HG02938 (cell line): ENCODE data around the gene KCNQ2.

Source experiments
- ATAC-seq: cut with Tn5 transposase; IDR thresholded peaks from one replicate; pipeline ENCODE4 v1.9.1; 2021; ENCODE audit warnings: mild to moderate bottlenecking, moderate library complexity; ENCODE audit not compliant: unreplicated experiment

Gene KCNQ2

DNA sequence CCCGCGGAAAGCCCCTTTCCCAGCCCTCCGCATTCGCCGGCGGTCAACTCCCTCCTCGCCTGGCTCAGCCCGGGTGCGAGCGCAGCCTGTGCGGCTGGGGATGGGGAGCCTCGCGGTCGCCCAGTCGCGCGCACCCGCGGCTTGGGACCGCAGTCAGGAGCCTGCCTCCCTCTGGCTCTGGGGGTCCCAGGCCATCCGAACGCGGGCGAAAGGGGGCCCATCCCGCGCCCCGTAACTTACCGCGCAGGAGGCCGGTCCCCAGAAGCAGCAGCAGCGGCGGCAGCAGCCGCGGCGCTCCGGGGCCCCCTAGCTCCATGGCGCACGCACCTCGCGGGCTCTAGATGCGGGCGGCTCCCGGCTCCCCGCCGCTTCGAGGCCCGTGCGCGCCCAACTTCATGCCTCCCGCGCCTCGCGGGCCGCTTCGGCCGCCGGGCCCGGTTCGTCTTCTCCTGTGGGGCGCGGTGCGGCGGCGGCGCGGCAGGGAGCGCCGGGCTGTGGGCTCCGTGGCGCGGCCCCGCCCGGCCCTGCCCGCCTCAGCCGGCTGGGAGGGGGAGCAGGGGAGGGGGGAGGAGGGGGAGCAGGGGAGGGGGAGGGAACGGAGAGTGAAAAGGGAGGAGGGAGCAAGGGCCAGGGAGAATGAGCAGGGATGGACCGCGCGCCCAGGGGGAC is 111.5 kb downstream of the KCNQ2 start, which contains the start of gene CHRNA4:
TSS of gene CHRNA4 (minus strand) at position 500 of the 669 bp plus-strand sequence. CDS start at position 316, 184 bp downstream.
- ATAC-seq = no peak

DNA sequence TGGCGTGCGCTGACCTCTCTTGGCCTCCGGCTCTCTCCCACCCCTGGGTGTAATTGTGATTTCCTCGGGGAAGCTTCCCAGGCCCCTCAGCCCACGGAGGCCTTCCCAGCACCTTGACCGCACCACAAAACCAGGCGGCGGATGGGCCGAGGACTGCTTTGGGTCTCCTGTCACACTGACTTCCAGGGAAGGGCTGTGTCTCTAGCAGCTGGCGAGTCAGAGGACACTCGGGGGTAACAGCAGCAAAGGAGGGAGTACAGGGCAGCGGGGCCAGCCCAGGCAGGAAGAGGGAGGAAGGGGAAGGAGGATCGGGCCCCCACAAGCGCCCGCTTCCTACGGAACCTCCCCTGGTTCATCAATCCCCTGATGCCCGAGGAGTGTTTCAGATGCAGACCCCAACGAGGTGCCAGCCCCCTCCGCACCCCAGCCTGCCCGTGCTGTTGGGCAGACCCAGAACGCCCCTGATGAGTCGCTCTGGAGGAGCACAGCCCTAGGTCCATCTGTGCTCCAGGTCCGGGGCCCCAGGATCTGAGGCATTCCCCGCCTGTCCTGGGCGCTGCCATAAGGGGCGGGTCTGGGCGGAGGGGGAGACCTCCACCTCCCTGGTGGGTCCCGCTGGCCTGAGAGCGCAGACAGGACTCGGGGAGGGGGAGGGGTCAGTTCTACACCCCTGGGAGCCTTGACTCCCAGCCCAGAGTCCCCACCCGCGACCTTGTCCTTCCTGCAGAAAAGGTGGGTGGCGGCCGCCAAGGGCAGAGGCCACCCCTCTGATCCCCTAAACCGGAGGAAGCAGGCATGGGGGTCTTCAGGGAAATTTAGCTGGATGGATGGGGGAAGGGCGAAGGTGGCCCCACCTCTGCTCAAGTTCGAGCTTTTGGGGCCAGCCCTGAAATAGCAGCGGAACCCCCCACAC is 112.3 kb downstream of the KCNQ2 start:
- no peak for ATAC-seq

DNA sequence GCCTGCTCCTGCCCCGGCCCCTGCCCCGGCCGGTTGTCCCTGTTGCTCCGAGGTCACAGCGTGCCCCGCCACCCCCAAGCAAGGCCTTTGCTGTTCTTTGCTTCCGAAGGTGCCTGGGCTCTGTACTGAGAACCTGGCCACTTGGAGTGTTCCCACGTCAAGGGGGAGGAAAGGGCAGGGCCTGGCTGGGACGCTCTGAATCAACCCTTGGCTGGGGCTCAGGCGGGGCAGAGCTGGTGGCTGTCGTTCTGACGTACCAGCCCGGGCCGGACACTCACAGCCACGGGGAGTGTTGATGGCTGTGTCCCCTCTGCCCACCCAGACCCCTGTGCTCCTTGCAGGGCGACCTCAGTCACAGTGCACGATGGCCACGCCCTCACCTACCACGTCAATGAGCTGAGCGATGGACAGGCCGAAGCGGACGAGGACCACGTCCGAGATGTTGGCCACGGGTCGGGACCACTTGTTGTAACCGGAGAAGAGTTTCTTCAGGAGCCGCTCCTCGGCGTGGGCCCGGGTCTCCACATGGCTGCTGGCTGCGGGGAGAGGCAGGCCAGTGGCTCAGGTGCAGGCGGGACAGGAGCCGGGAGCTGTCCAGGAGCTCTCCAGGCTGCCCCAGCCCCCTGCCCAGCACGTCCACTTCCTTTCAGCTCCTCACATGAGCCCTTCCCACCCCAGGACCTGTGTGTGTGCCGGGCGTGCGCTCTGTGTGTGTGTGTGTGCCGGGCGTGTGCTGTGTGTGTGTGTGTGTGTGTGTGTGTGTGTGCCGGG is 113.1 kb downstream of the KCNQ2 start:
- no peak for ATAC-seq

DNA sequence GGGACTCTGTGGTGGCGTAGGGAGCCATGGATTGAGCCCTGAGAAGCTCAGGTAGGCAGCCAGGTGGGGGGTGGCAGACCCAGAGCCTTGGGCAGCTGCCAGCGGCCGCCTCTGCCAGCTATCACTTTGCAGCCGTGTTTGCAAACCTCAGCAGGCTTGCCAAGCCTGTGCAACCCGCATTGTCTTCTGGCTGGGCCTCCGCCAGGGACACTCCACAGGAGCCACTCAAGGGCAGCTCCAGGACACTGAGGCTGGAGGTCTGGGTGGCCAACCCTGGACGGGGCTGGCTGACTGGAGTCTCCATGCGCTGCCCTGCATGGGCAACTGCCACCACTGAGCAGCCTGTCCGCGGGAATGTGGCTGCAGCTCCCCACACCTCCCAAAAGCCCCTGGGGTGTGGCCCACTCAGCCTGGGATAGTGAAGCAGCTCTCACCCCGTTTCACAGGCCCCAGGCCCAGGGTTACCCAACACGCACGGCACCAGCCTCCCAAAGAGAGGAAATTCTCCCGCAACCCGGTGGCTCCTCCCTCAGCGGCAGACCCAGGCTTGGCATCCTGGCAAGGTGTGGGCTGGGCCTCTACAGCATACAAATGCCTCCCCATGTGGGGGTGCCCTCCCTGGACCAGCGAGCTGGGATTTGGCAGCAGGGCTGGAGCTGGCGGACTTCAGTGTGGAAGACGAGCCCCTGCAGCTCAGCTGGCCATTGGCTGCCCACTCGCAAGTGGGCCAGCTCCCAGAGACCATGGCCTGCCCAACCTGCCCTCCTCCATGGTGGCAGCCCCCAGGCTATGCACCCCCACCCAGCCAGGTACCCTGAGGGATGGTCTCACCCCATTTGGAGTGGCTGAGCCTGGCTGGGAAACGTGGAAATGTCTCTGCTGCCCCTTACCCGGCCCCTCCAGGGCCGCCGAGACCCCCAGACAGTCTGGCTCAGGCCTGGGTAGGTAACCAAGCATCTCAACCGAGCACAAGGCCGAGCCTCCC is 114.2 kb downstream of the KCNQ2 start:
- ATAC-seq = no peak

DNA sequence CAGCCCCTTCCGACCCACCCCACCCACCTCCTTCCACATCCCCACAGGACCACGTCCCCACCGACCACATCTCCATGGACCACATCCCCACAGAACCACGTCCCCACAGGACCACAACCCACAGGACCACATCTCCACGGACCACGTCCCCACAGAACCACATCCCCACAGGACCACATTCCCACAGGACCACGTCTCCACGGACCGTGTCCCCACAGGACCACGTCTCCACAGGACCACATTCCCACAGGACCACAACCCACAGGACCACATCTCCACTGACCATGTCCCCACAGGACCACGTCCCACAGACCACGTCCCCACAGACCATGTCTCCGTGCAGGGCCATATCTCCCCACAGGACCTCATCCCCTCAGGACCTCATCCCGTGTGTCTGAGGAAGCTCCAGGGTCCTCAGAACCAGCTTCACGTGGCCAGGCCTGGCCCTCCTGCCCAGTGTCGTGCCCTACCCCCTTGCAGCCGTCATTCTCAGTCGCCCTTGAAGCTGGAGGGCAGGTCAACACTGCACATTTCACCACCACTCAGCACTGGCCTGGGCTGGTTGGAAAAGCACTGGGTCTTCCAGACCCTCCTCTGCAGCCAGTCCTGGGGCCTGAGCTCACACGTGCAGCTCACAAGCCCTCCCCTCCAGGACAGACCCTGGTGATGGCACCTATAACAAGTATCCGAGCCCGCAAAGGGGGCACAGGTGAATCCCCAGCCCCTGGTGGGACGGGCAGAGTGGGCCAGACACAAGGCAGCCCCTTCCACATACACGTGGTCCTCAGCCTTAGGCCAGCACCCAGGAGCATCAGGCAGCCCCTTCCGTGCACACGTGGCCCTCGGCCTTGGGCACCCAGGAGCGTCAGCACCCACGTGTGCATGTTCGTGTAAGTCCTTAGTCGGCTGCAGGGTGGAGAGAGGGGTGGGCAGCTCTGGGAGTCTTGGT is 115.2 kb downstream of the KCNQ2 start:
- ATAC-seq = no peak

DNA sequence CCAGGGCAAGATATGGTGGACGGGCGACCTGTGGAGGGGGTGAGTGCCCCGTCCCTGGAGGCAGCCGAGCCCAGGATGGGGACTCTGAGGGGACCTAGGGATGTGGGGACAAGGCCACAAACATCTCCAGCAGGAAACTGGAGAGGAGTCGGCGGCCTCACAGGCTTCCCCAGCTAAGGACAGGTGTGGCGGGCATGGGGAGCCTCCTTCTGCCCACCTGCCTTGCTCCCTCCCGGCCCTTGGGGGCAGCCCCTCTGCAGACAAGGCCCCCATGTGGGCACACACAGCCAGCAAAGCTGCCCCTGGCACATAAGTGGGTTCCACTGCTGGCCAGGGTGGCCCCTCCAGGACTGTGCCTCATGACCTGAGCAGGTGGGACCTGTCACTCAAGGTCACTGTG is 115.9 kb downstream of the KCNQ2 start:
- ATAC-seq = no peak

DNA sequence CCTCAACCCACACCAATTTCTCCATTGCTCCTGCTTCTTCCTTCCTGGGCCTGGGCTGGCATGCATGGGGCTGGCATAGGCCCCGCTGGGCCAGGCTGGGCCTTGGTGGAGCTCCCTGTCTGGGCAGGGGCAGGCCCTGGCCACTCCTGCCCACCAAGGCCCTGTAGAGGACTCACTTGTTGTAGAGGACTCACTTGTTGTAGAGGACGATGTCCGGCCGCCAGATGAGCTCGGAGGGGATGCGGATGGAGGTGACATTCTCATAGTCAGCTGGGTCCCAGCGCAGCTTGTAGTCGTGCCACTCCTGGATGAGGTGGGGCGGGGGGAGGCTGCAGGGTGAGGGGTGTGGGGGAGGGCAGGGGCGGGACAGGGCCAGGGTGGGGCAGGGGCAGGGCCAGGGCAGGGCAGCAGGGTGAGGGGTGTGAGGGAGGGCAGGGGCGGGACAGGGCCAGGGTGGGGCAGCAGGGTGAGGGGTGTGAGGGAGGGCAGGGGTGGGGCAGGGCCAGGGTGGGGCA is 116.6 kb downstream of the KCNQ2 start:
- ATAC-seq = no peak

DNA sequence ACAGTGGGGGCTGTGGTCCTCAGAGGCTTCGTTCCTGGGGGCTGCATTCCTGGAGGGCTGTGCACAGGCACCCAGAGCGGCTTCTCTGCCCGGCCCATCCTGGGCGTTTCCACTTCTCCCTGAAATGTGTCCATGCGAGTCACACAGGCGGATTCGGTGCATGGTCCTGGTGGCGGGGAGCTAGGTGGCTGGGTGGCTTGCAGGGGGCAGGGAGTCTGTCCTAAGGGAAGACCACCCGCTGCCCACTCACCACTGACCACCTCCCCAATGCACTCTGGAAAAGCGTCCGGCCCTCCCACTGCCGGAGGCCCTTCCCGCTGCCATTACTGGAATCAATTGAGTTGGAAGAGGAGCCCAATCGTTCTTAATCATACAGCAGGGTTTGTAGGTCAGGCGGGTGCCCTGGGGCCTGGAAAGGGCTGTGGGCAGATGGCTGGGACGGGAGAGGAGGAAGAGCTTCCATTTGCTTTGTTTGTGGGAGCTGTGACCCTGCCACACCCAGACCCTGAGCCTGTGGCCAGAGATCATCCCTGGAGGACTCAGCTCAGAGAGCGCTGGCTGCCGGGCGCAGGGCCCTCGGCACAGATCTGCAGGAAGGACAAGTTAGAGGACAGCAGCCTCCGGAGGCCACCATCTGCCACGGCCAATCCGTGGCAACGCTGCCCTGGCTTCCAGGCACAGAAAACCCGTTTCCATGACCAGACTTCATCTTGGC is 117.7 kb downstream of the KCNQ2 start:
- ATAC-seq = no peak

DNA sequence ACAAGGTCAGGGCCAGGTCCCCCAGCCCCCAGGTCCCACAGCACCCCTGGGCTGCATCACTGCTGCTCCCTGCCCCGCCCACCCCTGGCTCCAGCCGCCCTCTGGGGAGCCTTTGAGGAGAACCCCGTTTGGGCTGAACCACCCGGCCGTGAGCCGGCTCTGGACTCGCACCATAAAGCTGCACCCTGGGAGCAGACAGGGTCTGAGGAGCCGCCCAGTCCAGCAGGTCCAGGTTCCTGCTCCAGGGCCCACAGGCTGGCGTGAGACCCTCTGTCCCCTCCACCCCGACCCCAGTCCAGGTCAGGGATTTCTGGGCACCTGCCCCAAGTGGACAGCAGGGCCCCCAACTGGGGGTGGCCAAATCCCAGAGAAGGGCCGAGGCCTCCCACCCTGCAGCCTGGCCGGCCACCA is 119.6 kb downstream of the KCNQ2 start:
- ATAC-seq = no peak

DNA sequence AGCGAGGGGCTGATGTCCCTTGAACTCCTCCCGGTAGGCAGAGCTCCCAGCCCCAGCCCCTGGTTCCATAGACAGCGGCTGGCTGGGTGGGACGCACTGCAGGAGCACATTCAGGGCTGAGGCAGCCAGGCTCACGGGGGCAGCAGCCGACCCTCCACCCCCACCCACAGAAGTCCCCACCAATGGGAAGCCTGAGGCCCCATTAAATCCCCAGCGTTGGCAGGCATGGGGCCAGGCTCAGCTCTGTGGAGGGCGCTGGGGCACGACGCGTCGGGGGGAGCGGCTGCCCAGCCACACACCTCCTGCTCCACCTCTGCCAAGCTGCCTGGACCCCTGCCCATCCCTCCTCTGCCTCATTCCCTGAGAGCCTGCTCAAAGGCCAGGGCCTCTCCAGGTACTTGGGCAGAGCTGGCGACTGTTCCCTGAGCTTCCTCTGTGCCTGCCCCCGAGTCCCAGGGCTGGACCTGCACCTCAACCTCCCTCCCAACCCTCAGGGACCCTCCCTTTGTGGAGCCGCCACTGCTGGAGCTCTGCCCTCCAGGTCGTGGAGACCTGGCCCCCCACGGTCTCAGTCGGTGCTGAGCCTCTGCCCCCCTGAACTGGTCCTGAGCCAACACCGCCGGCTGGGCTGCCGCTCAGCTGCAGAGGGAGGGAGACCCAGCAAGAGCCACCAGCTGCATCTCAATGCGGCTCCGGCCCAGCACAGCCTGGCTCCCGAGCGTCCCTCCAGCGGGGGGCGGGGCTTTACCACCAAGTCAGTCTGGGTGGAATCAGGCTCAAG is 120.5 kb downstream of the KCNQ2 start:
- no peak for ATAC-seq

DNA sequence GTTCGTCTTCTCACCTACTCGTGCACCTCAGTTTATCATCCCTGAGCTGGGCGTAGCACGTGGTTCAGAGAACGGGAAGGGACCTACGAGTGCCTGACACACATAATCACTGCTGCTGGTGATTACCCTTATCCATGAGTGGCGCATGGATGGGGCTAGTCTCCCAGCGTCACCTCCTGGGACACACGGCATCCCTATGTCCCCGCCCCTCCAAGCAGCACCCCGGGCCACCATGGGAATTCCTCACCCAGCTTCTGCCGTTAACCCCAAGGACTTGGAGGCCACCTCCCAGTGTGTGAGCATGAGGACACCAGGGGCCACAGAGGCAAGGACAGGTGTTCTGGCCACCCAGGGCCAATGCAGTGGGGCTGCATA is 121.1 kb downstream of the KCNQ2 start:
- no peak for ATAC-seq

DNA sequence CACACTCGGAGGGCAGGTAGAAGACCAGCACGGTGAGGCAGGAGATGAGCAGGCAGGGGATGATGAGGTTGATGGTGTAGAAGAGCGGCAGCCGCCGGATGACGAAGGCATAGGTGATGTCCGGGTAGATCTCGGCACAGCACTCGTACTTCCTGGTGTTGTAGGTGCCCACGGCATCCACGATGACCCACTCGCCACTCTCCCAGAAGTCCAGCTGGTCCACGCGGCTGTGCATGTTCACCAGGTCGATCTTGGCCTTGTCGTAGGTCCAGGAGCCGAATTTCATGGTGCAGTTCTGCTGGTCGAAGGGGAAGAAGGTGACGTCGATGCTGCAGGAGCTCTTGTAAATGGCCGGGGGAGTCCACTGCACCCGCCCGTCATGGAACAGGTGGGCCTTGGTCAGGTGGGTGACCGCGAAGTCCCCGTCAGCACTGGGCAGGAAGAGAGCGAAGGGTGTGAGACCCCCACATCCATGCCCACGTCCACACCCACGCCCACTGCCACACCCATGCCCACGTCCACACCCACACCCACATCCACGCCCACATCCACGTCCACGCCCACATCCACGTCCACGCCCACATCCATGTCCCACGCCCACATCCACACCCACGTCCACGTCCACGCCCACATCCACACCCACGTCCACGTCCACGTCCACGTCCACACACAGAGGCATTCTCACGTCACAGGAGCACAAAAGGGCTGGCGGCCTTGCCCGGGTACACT is 121.7 kb downstream of the KCNQ2 start:
- ATAC-seq = no peak
